A549 (cell line): Measurements from ENCODE around the gene TMEM40. TPM values are rescaled to one million over a fixed set of nuclear protein-coding genes. Genes with fewer than 3 reads are reported as not detected.

ENCODE experiments used
- ATAC-seq, 2 experiments: fragments of 200-7000 bp in 1 of 2; fragments of >200 bp in 1 of 2; cut with Nextera tagmentation in 1 of 2; cut with Tn5 transposase in 1 of 2; 3 replicates each; pipeline versions ENCODE4 v1.8.0 to v1.9.1; 2018 to 2020; ENCODE audit warnings: mild to moderate bottlenecking in 1 of 2, moderate library complexity in 1 of 2
- CTCF ChIA-PET: fragments of 300-600 bp; sonication (Branson Sonifier 250); formaldehyde crosslinking; extraction: SDS; loops from one replicate; lab custom pipeline; 2021; ENCODE audit warnings: antibody characterized with exemption, inconsistent platforms; lab: Yijun Ruan, JAX
- POLR2A ChIA-PET: fragments of 350-600 bp; formaldehyde crosslinking; extraction: SDS; loops from one replicate; lab custom pipeline; 2021; ENCODE audit warnings: antibody characterized with exemption, inconsistent platforms; lab: Yijun Ruan, JAX
- DNase-seq, 2 experiments: peaks; one replicate each; pipeline versions ENCODE4 v3.0.0 to v3.0.0-alpha.2; 2011 to 2016; ENCODE audit warnings: low read depth in 1 of 2, low spot score in 1 of 2
- FAIRE-seq: peaks from 2 replicates; lab custom pipeline; 2011; peaks lifted over from hg19 to GRCh38; lab: Jason Lieb, UNC
- H3K27ac ChIP-seq, 2 experiments: fragments of >200 bp; sonication (Bioruptor Twin); formaldehyde crosslinking; 3 replicates each; pipeline ENCODE4 v1.5.1; 2016 to 2017
- H3K4me1 ChIP-seq: fragments of >200 bp; sonication (Bioruptor Twin); formaldehyde crosslinking; 3 replicates; pipeline ENCODE4 v1.6.1; 2016
- H3K4me2 ChIP-seq: fragments of >200 bp; sonication (Bioruptor Twin); formaldehyde crosslinking; 3 replicates; pipeline ENCODE4 v1.6.1; 2016
- H3K4me3 ChIP-seq: fragments of >200 bp; sonication (Bioruptor Twin); formaldehyde crosslinking; 3 replicates; pipeline ENCODE4 v1.5.1; 2016
- H3K9me3 ChIP-seq: fragments of >200 bp; sonication (Bioruptor Twin); formaldehyde crosslinking; 3 replicates; pipeline ENCODE4 v1.6.1; 2016
- CEBPB ChIP-seq, 2 experiments: fragments of >200 bp in 1 of 2; sonication (Bioruptor Twin) in 1 of 2; formaldehyde crosslinking in 1 of 2; IDR thresholded peaks; 2 replicates each; pipeline ENCODE4 v1.6.1; 2012 to 2016
- CHD2 ChIP-seq: fragments of 150-350 bp; IDR thresholded peaks from 2 replicates; pipeline ENCODE4 v1.6.1; 2014; ENCODE audit warnings: low read length; ENCODE audit not compliant: partially characterized antibody
- EHF ChIP-seq: fragments of 250-450 bp; sonication (Bioruptor Pico); IDR thresholded peaks from 2 replicates; pipeline ENCODE4 v1.5.0; 2020; ENCODE audit warnings: mild to moderate bottlenecking
- ESRRA ChIP-seq: fragments of 150-350 bp; IDR thresholded peaks from 2 replicates; pipeline ENCODE4 v1.6.1; 2014; ENCODE audit warnings: mild to moderate bottlenecking, low read length, borderline replicate concordance
- FOSB ChIP-seq: fragments of 250-450 bp; sonication (Bioruptor Pico); IDR thresholded peaks from 2 replicates; pipeline ENCODE4 v1.5.0; 2020; ENCODE audit warnings: mild to moderate bottlenecking, moderate library complexity
- GATA3 ChIP-seq: IDR thresholded peaks from 2 replicates; pipeline ENCODE4 v1.6.1; 2012; ENCODE audit warnings: borderline replicate concordance
- KDM1A ChIP-seq: fragments of 200-600 bp; sonication (generic); IDR thresholded peaks from 2 replicates; pipeline ENCODE4 v1.6.1; 2016; ENCODE audit warnings: low read depth, mild to moderate bottlenecking
- MAFK ChIP-seq: fragments of 450-650 bp; IDR thresholded peaks from 2 replicates; pipeline ENCODE4 v1.6.1; 2014; ENCODE audit not compliant: partially characterized antibody
- PHF8 ChIP-seq: fragments of 200-600 bp; sonication (generic); IDR thresholded peaks from 2 replicates; pipeline ENCODE4 v1.6.1; 2016; ENCODE audit warnings: low read depth, mild to moderate bottlenecking, antibody characterized with exemption, moderate library complexity, borderline replicate concordance
- RFX5 ChIP-seq: fragments of 450-650 bp; IDR thresholded peaks from 2 replicates; pipeline ENCODE4 v1.7.1; 2014; ENCODE audit warnings: antibody characterized with exemption, mild to moderate bottlenecking, moderate library complexity
- RNF2 ChIP-seq: fragments of 200-600 bp; sonication (generic); IDR thresholded peaks from 2 replicates; pipeline ENCODE4 v1.6.1; 2016; ENCODE audit warnings: low read depth, mild to moderate bottlenecking, antibody characterized with exemption, moderate library complexity, borderline replicate concordance
- SMC3 ChIP-seq: fragments of >200 bp; sonication (Bioruptor Twin); formaldehyde crosslinking; IDR thresholded peaks from 3 replicates; pipeline ENCODE4 v1.6.1; 2018; ENCODE audit warnings: inconsistent platforms
- TP53 ChIP-seq: fragments of 250-450 bp; sonication (Bioruptor Pico); IDR thresholded peaks from 2 replicates; pipeline ENCODE4 v1.5.0; 2021; ENCODE audit warnings: mild to moderate bottlenecking, moderate library complexity
- ZFP36 ChIP-seq: fragments of 450-650 bp; IDR thresholded peaks from 2 replicates; pipeline ENCODE4 v1.6.1; 2014; ENCODE audit warnings: borderline replicate concordance; ENCODE audit not compliant: partially characterized antibody
- ZNF302 ChIP-seq: fragments of 250-450 bp; sonication (Bioruptor Pico); IDR thresholded peaks from 2 replicates; pipeline ENCODE4 v1.9.0; 2021; ENCODE audit warnings: inconsistent platforms, mild to moderate bottlenecking, moderate library complexity
- whole genome bisulfite sequencing: methylation state at CpG from one replicate; pipeline ENCODE4 v1.1.6; 2017; ENCODE audit errors: missing lambda C conversion rate; 5-methylcytosine and 5-hydroxymethylcytosine counted together
- polyA plus RNA-seq, 4 experiments: library from polyadenylated mRNA; depleted of rRNA in 3 of 4; stranded (reverse); fragments of >200 nt; fragmentation: RNase III in 1 of 4; extraction: RNeasy Plus Mini Kit Qiagen cat#74134 plus additional on column Dnase treatment in 1 of 4; gene quantifications; 2 replicates in 3 of 4; 3 replicates in 1 of 4; pipeline ENCODE4 v1.2.3, GENCODE V29; 2011 to 2017
- TF ChIP-seq, protein P1 (sequence below): fragments of >200 bp; sonication (Bioruptor Twin); formaldehyde crosslinking; IDR thresholded peaks from 3 replicates; pipeline ENCODE4 v1.6.1; 2016
- TF ChIP-seq, protein P2 (sequence below): fragments of 250-450 bp; sonication (Bioruptor Pico); IDR thresholded peaks from 2 replicates; pipeline ENCODE4 v1.5.0; 2020; ENCODE audit warnings: low read depth, mild to moderate bottlenecking, moderate library complexity
- TF ChIP-seq, protein P3 (sequence below): IDR thresholded peaks from 2 replicates; pipeline ENCODE4 v1.6.1; 2012
- TF ChIP-seq, protein P4 (sequence below): IDR thresholded peaks from 2 replicates; pipeline ENCODE4 v1.6.1; 2012
- TF ChIP-seq, protein P5 (sequence below): IDR thresholded peaks from 2 replicates; pipeline ENCODE4 v1.6.1; 2012; ENCODE audit warnings: low read depth, borderline replicate concordance

TMEM40 gene
- polyA plus RNA-seq, 2 of the 4 experiments (the other 2 are of a cell fraction): 0.13 to 0.18 TPM

DNA sequence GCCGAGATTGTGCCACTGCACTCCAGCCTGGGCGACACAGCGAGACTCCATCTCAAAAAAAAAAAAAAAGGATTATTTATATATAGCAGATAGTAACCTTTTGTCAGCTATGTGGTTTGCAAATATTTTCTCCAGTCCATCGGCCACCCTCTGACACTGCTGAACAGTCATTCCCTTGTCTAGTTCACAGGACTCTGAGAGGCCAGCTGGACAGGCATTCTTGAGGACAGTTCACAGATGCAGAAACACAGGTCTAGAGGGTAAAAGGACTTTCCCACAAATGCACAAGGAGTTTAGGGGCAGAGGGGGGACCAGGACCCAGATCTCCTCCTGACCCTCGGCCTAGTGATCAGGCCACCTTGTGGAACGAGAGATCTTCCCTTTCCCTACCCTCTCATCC lies 7.5 kb upstream of the TMEM40 start:
- DNase-seq (no peak), FAIRE-seq (no peak)
- no peak for TF ChIP-seq TP53 (CRISPR knock-in tag)
- TF ChIP-seq RFX5: no peak
- no peak for TF ChIP-seq KDM1A
- TF ChIP-seq PHF8: no peak
- TF ChIP-seq, protein P1, sequence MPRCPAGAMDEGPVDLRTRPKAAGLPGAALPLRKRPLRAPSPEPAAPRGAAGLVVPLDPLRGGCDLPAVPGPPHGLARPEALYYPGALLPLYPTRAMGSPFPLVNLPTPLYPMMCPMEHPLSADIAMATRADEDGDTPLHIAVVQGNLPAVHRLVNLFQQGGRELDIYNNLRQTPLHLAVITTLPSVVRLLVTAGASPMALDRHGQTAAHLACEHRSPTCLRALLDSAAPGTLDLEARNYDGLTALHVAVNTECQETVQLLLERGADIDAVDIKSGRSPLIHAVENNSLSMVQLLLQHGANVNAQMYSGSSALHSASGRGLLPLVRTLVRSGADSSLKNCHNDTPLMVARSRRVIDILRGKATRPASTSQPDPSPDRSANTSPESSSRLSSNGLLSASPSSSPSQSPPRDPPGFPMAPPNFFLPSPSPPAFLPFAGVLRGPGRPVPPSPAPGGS: no peak
- no peak for TF ChIP-seq FOSB (CRISPR knock-in tag)
- no peak for TF ChIP-seq GATA3
- no peak for TF ChIP-seq ZFP36
- TF ChIP-seq CHD2: no peak
- TF ChIP-seq ZNF302 (CRISPR knock-in tag): no peak
- no peak for TF ChIP-seq EHF (CRISPR knock-in tag)
- no peak for TF ChIP-seq CEBPB (IDR thresholded peaks at IDR 0.05)
- TF ChIP-seq, protein P2, sequence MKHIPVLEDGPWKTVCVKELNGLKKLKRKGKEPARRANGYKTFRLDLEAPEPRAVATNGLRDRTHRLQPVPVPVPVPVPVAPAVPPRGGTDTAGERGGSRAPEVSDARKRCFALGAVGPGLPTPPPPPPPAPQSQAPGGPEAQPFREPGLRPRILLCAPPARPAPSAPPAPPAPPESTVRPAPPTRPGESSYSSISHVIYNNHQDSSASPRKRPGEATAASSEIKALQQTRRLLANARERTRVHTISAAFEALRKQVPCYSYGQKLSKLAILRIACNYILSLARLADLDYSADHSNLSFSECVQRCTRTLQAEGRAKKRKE (CRISPR knock-in tag): no peak
- TF ChIP-seq SMC3: no peak
- TF ChIP-seq, protein P3, sequence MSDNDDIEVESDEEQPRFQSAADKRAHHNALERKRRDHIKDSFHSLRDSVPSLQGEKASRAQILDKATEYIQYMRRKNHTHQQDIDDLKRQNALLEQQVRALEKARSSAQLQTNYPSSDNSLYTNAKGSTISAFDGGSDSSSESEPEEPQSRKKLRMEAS: no peak
- TF ChIP-seq, all 56 proteins: peak for 0
- ATAC-seq: no peak
- CTCF ChIA-PET: interaction anchor here (0.8 to 1.7 kb wide), 4 partner anchors 9 to 125 kb away, joined by 3 to 6 read pairs (median 4); no protein-coding TSS in a partner anchor
- Histone ChIP-seq H3K9me3 (no peaks in the 10 kb centered on the region), H3K27ac (no peak overlapping the region), H3K4me2 (no peak overlapping the region), H3K4me3 (no peak overlapping the region), H3K4me1 (peaks cover 16% of the 10 kb centered on the region)
- 76% methylated on average over 6 of the region's 6 CpGs for WGBS
- POLR2A ChIA-PET: no interaction called here

DNA sequence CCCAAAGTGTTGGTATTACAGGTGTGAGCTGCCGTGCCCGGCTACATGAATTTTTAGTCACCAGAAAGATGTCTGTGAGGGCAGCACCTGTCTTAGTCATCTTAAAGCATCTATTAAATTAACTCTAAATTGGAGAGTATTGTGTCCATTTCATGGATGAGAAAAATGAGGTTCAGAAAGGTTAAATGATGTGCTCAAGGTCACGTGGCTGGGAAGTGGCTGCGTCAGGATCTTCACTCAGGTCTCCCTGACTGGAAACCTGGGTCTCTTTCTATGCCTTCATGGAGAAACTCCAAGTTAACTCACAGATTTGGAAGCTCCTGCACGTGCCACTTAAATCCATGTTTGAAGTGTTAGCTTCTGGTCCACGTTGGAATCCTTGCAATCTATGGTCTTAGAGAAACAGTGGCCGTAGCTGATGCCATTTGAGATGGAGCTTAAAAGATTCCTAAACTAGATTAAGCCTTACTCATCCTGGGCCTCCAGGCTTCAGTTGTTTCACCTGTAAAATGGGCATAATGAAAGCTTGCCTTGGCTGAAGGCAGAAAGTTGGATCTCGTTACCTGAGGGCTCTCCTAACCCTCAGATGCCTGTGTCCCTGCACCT lies 5.2 kb upstream of the TMEM40 start:
- Histone ChIP-seq H3K4me2 (no peak overlapping the region), H3K4me3 (no peak overlapping the region), H3K4me1 (peaks cover 20% of the 10 kb centered on the region), H3K27ac (peak overlapping the region; percentile 66 to 84; a peak in 4 of 6 replicates), H3K9me3 (no peaks in the 10 kb centered on the region)
- POLR2A ChIA-PET: no interaction called here
- TF ChIP-seq GATA3 (no peak), MAFK (no peak), RNF2 (no peak), TP53 (CRISPR knock-in tag) (no peak), ESRRA (peak; percentile 60; the same call in 1 of the 2 replicates)
- TF ChIP-seq, protein P4, sequence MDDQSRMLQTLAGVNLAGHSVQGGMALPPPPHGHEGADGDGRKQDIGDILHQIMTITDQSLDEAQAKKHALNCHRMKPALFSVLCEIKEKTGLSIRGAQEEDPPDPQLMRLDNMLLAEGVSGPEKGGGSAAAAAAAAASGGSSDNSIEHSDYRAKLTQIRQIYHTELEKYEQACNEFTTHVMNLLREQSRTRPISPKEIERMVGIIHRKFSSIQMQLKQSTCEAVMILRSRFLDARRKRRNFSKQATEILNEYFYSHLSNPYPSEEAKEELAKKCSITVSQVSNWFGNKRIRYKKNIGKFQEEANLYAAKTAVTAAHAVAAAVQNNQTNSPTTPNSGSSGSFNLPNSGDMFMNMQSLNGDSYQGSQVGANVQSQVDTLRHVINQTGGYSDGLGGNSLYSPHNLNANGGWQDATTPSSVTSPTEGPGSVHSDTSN: no peak
- TF ChIP-seq, protein P5, sequence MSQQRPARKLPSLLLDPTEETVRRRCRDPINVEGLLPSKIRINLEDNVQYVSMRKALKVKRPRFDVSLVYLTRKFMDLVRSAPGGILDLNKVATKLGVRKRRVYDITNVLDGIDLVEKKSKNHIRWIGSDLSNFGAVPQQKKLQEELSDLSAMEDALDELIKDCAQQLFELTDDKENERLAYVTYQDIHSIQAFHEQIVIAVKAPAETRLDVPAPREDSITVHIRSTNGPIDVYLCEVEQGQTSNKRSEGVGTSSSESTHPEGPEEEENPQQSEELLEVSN: no peak
- CTCF ChIA-PET: interaction anchor here (0.8 to 1.6 kb wide), 5 partner anchors 11 to 60 kb away, joined by 3 to 4 read pairs (median 3); no protein-coding TSS in a partner anchor
- FAIRE-seq: no peak
- WGBS: 71% methylated on average over 8 of the region's 8 CpGs
- no peak for ATAC-seq
- no peak for DNase-seq
